Activated T-cell treated with anti-CD3 and anti-CD28 coated beads, Interleukin-2, amount 50 U/mL, for 1 hour (primary cell): ENCODE results near the gene NCOA3.
"Not testable (repeated sequence)": the region's sequence is repeated elsewhere in the genome, so short reads cannot be mapped to it uniquely, and the experiment has no call there.

Experiments used
- DNase-seq: peaks from one replicate; pipeline ENCODE4 v3.0.0-alpha.2; 2020

Gene NCOA3

DNA sequence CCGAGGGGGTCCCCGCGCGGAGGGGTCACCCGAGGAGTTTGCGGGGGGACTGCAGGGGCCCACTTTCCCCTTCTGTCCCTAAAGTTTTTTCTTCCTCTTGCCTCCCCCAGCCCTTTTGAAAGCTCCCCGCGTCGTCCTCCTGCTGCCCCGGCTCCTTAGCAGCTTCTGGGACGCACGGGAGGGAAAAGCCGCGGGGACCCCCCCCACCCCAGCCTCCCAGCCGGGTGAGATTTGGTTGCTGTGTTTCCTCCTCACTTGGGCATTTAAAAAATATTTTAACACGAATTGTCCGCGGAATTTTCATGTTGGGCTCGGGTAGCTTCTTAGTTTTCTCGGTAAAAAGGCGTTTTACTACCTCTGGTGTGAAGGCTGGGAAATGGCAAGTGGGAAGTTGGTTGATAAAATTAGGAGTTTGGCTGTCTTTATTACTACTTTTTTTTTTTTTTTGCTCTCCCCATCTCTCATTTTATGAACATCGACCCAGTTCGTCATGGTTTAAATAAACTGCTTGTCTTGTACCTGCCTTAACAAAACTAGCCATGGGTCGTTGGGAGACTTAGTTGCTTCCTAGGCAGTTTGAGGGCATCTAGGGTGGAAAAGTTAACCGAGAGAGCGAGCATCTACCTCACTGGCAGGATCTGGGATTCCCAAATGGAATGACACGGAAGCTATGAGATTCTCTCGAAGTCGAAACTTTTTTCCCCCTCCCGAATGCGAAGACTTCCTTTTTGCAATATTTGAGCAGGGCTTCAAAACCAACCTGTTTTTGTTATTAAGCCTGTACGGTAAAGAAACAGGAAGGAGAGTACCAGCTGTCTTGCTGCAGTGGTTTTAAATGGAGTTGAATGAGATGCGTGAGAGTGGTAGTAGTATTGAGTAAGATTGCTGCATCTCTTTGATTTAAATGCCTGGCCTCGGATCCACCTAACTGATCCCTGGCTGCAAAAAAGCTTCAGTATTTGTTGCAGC lies 868 bp downstream of the NCOA3 start:
- no peak for DNase-seq

DNA sequence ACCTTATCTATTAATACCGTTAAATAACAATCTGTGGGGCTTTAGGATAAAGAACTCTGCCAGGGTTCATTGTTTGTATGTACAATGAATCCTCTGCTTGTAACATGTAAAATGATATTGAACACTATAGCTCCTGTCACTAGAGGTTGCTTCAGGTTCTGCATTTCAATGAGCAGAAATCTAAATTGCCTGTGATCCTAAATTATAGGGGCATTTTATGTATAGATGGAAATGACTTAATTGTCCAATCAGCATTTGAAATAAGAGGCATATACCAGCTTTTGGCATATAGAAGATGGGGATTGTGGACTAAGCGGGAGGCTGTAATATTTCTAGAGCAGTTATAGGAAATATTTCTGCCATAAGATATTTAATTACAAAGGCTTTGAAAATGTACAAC lies 2.0 kb downstream of the NCOA3 start:
- no peak for DNase-seq

GRCh38 chr20:47506335-47506734 lies 4.6 kb downstream of the NCOA3 start:
- no peak for DNase-seq

GRCh38 chr20:47506850-47507249 lies 5.2 kb downstream of the NCOA3 start:
- DNase-seq, result no peak

DNA sequence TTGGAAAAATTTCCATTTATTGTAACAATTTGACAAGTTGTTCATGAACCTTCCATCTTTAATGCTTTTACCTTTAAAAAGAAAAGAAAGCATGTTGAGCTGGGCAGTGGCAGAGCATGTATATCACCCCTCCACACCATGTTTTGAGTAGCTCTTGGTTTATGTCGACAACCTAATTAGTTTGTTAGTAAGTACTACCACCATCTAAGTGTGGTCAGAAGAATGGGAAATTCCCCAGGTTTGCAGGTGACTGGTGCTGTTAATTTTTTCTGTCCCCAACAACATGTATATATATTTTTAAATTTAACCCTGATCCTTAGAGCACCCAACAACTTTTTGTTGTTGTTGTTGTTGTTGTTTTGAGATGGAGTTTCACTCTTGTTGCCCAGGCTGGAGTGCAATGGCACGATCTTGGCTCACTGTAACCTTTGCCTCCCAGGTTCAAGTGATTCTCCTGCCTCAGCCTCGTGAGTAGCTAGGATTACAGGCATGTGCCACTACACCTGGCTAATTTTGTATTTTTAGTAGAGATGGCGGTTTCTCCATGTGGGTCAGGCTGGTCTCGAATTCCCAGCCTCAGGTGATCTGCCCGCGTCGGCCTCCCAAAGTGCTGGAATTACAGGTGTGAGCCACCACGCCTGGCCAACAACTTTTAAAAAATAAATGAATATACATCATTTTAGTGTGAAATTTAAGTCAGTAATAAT lies 5.7 kb downstream of the NCOA3 start:
- not testable (repeated sequence) for DNase-seq

DNA sequence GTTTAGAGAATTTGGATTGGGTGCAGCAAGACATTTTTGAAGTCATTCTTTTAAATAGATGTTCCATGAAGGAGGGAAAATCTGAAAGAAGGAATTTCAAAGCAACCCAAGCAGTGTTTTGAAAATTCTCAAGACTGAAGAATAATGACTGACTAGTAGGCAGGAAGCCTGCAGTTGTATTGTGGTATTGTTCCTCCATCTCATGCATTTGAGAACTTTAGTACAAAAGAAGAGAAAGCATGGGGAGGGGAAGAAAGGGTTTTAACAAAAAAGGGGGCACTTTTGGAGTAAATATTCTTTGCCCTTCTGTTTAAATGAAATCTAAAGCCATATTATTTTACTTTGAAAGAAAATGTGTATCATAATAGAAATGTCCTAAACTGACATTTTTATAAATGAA lies 6.6 kb downstream of the NCOA3 start:
- no peak for DNase-seq

- DNase-seq, result no peak
Observed at GRCh38 chr20:47509104-47509661, 7.5 kb downstream of the NCOA3 start.

- no peak for DNase-seq
Observed at GRCh38 chr20:47509685-47510084, 8.0 kb downstream of the NCOA3 start.

DNA sequence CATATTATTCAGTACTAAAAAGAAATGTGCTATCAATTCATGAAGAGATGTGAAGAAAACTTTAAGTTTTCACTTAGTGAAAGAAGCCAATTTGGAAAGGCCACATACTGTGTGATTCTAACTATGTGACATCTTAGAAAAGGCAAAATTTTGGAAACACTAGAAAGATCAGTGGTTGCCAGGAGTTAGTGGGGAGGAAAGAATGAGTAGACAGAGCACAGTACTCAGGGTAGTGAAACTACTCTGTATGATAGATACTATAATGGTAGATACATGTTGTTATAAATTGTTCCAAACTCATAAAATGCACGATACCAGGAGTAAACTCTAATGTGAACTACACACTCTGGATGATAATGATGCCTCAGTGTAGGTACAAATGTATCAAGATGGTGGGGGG lies 14.2 kb downstream of the NCOA3 start:
- no peak for DNase-seq

GRCh38 chr20:47521059-47521808 lies 19.5 kb downstream of the NCOA3 start:
- DNase-seq, result no peak

DNA sequence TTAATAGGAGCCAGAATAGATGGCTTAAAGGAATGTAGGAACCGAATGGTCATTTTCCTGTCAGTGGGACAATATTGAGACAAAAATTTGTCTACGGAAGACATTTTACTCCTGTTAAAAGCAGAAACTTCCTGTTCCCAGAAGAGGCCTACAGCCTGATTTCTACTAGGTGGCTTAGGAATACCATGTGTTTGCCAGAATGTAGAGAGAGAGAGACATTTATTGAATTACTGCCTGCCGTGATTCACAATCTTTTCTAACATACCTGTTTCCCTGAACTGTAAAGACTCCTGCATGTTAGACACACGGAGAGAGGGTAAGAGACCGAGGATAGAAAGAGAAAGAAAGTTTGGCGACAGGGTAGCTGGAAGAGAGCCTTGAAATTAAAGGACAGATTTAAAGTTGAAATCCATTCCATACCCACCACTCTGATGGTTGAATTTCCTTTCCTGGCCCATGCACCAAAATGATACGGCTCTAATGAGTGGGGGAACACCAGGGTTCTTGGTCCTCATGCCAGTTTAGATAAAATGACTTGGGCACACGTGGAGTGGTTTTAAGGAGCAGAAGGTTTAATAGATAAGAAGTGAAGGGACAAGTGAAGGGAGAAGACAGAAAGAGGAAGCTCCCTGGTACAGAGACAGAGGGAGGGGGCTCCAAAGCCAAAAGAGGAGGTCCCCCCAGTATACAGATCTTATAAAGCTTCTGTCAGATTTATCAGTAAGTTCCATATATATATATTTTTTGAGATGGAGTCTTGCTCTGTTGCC lies 22.5 kb downstream of the NCOA3 start:
- DNase-seq, result no peak

GRCh38 chr20:47527004-47527800 lies 25.5 kb downstream of the NCOA3 start:
- no peak for DNase-seq

DNA sequence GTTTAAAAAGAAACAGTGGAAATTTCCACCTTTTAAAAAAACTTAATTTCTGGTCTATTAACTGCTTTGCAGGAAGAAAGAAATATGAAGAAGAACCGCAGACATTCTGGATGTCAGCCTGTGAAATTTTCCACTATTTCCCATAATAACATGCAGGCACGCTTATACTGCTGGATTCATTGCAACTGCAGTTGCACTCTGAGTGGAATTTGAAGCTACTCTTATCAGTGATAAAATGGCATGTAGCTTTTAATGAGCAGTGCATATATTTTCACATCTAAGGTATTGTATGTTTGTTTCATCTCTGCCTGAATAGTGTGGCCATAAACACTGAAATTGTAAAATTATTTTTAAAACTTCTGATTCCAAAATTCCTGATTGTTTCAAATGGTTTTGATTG lies 28.2 kb downstream of the NCOA3 start:
- DNase-seq, result no peak

- DNase-seq, result no peak
Observed at GRCh38 chr20:47531458-47531857, 29.8 kb downstream of the NCOA3 start.

DNA sequence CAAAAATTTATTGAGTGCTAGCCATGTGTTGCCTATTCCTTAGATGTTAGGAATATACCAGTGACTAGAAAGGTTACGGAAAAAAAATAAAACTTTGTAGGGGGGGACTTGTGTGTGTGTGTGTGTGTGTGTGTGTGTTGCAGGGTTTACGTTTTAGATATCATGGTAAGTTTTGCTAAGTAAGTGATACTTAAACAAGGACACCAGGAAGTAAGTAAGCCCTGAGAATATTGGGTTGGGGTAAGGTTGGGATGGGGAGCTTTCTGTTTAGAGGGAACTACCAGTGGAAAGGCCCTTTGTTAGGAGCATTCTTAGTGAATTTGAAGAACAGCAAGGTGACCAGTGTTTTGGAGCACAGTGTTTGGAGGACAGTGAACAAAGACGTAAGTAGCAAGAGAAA lies 30.3 kb downstream of the NCOA3 start:
- no peak for DNase-seq

- DNase-seq, result no peak
Observed at GRCh38 chr20:47533518-47534062, 31.9 kb downstream of the NCOA3 start.

DNA sequence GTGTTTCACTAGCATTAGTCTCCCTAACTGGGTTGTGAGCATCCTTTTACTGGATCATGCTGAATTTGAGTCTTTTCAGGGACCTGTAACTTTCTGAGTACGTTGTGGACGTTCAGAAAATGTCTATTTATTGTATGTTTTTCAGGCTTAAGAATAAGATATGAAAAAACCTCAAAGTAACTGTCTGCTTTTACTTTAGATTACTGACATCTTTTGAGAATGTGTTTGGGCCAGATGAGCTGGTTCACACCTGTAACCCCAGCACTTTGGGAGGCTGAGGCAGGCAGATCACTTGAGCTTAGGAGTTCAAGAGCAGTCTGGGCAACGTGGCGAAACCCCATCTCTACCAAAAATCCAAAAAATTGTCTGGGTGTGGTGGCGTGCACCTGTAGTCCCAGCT lies 32.7 kb downstream of the NCOA3 start:
- DNase-seq, result no peak

GRCh38 chr20:47535088-47535487 lies 33.4 kb downstream of the NCOA3 start:
- no peak for DNase-seq

GRCh38 chr20:47535994-47536393 lies 34.3 kb downstream of the NCOA3 start:
- DNase-seq, result no peak

DNA sequence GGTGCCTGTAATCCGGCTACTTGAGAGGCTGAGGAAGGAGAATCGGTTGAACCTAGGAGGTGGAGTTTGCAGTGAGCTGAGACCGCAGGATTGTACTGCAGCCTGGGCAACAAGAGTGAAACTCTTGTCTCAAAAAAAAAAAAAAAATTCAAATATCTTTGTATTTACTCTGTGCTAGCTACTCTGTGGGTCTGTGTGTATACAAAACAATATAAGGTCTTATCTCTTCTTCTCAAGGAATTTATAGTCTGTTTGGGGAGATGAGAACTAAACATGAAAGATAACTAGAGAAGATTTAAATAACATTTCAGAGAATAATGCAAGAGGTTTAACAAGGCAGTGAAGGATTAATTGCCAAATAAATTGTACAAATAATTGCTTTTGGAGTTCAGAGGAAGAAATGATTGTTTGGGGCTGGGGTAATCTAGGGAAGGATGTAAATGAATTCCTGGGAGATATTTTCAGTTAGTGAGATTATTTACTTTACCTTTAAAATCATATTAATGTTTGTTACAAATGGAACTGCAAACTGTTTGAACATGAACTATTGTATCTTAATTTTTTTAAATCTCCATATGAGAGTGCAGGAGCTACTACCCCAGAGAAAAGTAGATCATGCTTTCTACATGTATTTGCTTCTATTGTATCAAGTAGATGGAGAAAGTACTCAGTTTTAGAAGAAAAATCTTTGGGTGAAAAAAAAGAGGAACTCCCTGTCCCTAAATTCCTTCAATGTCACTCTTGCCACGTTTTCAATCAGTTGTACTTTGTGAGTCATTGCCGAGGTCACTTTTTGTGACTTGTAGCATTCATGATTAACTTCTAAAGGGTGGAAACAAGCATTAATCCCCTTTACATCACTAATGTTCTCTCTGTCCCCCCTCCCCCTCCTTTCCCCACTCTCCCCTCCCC lies 39.0 kb downstream of the NCOA3 start:
- DNase-seq, result no peak
